ENCODE measurements around the gene KANSL2.

Gene KANSL2

DNA sequence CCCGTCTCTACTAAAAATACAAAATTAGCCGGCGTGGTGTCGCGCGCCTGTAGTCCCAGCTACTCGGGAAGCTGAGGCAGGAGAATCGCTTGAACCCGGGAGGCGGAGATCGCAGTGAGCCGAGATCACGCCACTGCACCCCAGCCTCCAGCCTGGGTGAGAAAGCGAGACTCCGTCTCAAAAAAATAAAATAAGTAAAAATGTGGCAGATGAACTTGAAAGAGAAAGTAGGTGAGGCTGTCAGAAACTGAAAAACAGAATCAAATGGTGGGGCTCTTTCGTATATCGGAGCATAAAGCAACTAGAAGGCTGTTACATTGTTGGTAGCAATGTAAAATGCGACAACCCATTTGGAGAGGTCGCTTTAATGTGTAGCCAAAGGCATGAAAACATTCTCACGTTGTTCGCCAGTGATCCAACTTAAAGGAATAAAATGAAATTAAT lies 35.2 kb upstream of the KANSL2 start:
- peak overlapping the region; percentile 97 for H3K4me3 ChIP-seq (ENCODE audit: low read length)
- peaks cover 4% of the 10 kb centered on the region; the same call in 1 of the 2 replicates for H3F3A ChIP-seq (ENCODE audit: control insufficient read depth, insufficient read depth)
- peak overlapping the region; percentile 87 for H3K27ac ChIP-seq (ENCODE audit: low read depth, low read length)
- peaks cover 52% of the 10 kb centered on the region for H3K79me2 ChIP-seq (ENCODE audit: control insufficient read depth, low read length)
- peaks cover 28% of the 10 kb centered on the region for H3K4me1 ChIP-seq (ENCODE audit: control insufficient read depth, low read length)
- H3K4me2 ChIP-seq (ENCODE audit: low read length), result peak overlapping the region; percentile 74
- H4K20me1 ChIP-seq (ENCODE audit: control insufficient read depth, insufficient read depth, low read depth, low read length), result peaks cover 13% of the 10 kb centered on the region; the same call in 1 of the 2 replicates
- H3K9me3 ChIP-seq (ENCODE audit: control insufficient read depth, insufficient read depth, low read length), result peaks cover 17% of the 10 kb centered on the region
- no peaks in the 10 kb centered on the region for H3K27me3 ChIP-seq (ENCODE audit: control insufficient read depth, low read length)
- no peaks in the 10 kb centered on the region for H3K9me2 ChIP-seq (replicated peaks; ENCODE audit: control insufficient read depth, low read length)
- H3K36me3 ChIP-seq (ENCODE audit: control insufficient read depth, low read length), result peaks cover 41% of the 10 kb centered on the region
- TF ChIP-seq, protein P1, sequence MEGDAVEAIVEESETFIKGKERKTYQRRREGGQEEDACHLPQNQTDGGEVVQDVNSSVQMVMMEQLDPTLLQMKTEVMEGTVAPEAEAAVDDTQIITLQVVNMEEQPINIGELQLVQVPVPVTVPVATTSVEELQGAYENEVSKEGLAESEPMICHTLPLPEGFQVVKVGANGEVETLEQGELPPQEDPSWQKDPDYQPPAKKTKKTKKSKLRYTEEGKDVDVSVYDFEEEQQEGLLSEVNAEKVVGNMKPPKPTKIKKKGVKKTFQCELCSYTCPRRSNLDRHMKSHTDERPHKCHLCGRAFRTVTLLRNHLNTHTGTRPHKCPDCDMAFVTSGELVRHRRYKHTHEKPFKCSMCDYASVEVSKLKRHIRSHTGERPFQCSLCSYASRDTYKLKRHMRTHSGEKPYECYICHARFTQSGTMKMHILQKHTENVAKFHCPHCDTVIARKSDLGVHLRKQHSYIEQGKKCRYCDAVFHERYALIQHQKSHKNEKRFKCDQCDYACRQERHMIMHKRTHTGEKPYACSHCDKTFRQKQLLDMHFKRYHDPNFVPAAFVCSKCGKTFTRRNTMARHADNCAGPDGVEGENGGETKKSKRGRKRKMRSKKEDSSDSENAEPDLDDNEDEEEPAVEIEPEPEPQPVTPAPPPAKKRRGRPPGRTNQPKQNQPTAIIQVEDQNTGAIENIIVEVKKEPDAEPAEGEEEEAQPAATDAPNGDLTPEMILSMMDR (IDR thresholded peaks at IDR 0.05; ENCODE audit: low read depth, low read length, poor library complexity, severe bottlenecking), result no peak
- TF ChIP-seq EZH2phosphoT487 (IDR thresholded peaks at IDR 0.05; ENCODE audit: borderline replicate concordance, low read length), result no peak

DNA sequence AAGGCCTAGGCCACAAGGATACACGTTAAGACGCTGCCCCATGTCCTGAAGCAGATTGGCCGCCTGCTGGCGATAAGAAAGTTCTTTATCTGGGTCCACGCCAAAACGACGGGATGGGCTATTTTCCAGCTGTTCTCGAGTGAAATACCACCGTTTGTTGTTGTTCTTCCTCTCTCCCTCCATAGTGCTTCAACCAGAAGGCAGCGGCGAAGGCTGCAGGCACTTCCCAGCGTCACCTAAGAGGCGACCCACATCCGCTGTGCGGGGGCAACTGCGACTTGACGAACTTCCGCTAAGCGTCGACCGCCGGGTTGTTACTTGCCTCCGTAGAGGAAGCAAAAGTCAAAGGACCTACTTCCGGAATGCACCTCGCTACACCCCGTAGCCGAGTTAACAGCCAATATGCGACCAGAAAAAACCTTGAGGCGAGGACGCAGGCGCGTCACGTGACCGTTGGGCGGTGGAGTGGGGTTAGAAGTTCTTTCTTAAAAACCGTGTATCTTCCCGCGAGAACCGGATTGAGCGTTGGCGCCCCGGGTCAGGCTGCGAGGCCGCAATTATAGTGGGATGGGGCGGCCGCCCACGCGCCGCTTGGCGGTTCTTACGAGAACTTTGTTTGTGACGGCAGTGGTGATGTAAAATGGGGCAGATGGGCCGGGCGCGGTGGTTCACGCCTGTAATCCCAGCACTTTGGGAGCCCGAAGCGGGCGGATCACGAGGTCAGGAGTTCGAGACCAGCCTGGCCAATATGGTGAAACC lies 34.6 kb upstream of the KANSL2 start, which contains the start of gene CCNT1:
Gene CCNT1, minus strand, starts transcription at position 215 of the 759 bp plus-strand sequence. Its CDS starts 32 bp downstream, at position 183.
- Histone ChIP-seq H3F3A (ENCODE audit: control insufficient read depth, insufficient read depth) (peaks cover 4% of the 10 kb centered on the region; the same call in 1 of the 2 replicates), H3K9me3 (ENCODE audit: control insufficient read depth, insufficient read depth, low read length) (peaks cover 17% of the 10 kb centered on the region), H3K27me3 (ENCODE audit: control insufficient read depth, low read length) (no peaks in the 10 kb centered on the region), H3K4me2 (ENCODE audit: low read length) (peak within 1 kb of the TSS; percentile 90), H3K4me3 (ENCODE audit: low read length) (peak within 1 kb of the TSS; percentile 97), H4K20me1 (ENCODE audit: control insufficient read depth, insufficient read depth, low read depth, low read length) (peaks cover 13% of the 10 kb centered on the region; the same call in 1 of the 2 replicates), H3K27ac (ENCODE audit: low read depth, low read length) (peak within 1 kb of the TSS; percentile 87), H3K9me2 (replicated peaks; ENCODE audit: control insufficient read depth, low read length) (no peaks in the 10 kb centered on the region), H3K79me2 (ENCODE audit: control insufficient read depth, low read length) (peaks cover 58% of the 10 kb centered on the region), H3K36me3 (ENCODE audit: control insufficient read depth, low read length) (peaks cover 47% of the 10 kb centered on the region), H3K4me1 (ENCODE audit: control insufficient read depth, low read length) (peaks cover 28% of the 10 kb centered on the region)
- TF ChIP-seq, protein P1 (IDR thresholded peaks at IDR 0.05; ENCODE audit: low read depth, low read length, poor library complexity, severe bottlenecking), result no peak
- no peak for TF ChIP-seq EZH2phosphoT487 (IDR thresholded peaks at IDR 0.05; ENCODE audit: borderline replicate concordance, low read length)

DNA sequence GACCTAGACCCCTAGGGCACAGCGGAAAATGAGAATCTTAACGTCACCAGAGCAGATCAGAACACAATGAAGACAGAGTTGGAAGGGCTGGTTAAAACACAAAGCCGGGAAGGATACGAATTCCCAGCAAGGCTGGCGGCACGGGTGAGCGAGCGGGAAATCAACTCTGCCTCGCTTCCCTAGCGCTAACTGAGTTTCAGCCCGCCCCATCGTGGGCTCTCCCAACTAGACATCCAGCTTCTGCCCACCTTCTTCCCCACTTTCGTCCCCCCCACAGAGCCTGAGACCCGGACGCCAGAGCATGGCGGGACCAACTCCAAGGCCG lies 34.1 kb upstream of the KANSL2 start:
- H3K4me1 ChIP-seq (ENCODE audit: control insufficient read depth, low read length), result peaks cover 28% of the 10 kb centered on the region
- peaks cover 13% of the 10 kb centered on the region for H3K9me3 ChIP-seq (ENCODE audit: control insufficient read depth, insufficient read depth, low read length)
- H3K4me3 ChIP-seq (ENCODE audit: low read length), result peak overlapping the region; percentile 97
- H3K27ac ChIP-seq (ENCODE audit: low read depth, low read length), result peak overlapping the region; percentile 87
- TF ChIP-seq, protein P1 (IDR thresholded peaks at IDR 0.05; ENCODE audit: low read depth, low read length, poor library complexity, severe bottlenecking), result no peak
- no peak for TF ChIP-seq EZH2phosphoT487 (IDR thresholded peaks at IDR 0.05; ENCODE audit: borderline replicate concordance, low read length)
- H3K27me3 ChIP-seq (ENCODE audit: control insufficient read depth, low read length), result no peaks in the 10 kb centered on the region
- peaks cover 4% of the 10 kb centered on the region; the same call in 1 of the 2 replicates for H3F3A ChIP-seq (ENCODE audit: control insufficient read depth, insufficient read depth)
- peak overlapping the region; percentile 90 for H3K4me2 ChIP-seq (ENCODE audit: low read length)
- peaks cover 63% of the 10 kb centered on the region for H3K79me2 ChIP-seq (ENCODE audit: control insufficient read depth, low read length)
- peaks cover 50% of the 10 kb centered on the region for H3K36me3 ChIP-seq (ENCODE audit: control insufficient read depth, low read length)
- H4K20me1 ChIP-seq (ENCODE audit: control insufficient read depth, insufficient read depth, low read depth, low read length), result peaks cover 13% of the 10 kb centered on the region; the same call in 1 of the 2 replicates
- no peaks in the 10 kb centered on the region for H3K9me2 ChIP-seq (replicated peaks; ENCODE audit: control insufficient read depth, low read length)
